ENCODE data around the gene GRIK4. TPM values are rescaled to one million over a fixed set of nuclear protein-coding genes. Genes with fewer than 3 reads are reported as not detected.

The GRIK4 gene
- total and polyA plus RNA-seq, 9 of the 15 experiments (the other 6 are each of a cell fraction or from before 2014, with no cell fraction given) = not detected

DNA sequence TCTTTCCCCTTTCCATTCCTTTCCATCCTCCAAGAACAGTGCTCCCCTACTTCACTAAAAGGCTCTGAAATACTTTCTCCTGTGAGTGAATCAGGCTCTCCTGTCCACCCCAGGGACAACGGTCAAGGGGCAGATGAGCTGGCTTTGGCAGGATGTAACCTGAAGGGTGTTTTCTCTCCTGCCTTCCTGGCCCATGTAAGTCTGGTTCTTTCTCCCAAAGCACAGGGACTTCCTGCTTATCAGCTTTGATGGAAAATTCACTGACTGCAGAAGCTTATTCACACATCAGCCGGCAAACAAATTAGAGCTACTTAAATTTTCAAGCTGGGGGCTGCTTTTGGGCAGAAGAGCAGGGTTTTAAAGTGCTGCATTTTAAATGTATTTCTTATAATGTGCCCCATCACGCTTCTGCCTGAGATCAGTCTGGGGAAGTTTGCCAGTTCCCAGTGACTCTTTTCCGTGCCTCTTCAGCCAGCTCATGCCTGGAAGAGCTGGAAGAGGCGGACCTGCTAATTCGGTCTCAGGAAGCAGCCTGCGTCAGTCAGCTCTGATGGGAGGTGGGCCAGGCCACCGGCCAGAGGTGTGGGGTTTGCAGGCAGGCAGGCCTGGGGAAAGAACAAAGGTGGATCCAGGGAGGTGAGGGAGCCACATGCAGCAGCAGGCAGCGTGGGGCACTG lies 372.0 kb downstream of the GRIK4 start (continued):
- TF ChIP-seq CHD7 (IDR thresholded peaks at IDR 0.05; ENCODE audit: low read depth, low read length) = no peak
- TF ChIP-seq, protein P1, sequence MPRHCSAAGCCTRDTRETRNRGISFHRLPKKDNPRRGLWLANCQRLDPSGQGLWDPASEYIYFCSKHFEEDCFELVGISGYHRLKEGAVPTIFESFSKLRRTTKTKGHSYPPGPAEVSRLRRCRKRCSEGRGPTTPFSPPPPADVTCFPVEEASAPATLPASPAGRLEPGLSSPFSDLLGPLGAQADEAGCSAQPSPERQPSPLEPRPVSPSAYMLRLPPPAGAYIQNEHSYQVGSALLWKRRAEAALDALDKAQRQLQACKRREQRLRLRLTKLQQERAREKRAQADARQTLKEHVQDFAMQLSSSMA (CRISPR knock-in tag; IDR thresholded peaks at IDR 0.05) = no peak
- TF ChIP-seq FOXK1 (CRISPR knock-in tag; IDR thresholded peaks at IDR 0.05; ENCODE audit: borderline replicate concordance) = no peak

Measured in K562 (cell line).